ENCODE results near the gene ELMO1. TPM values are rescaled to one million over a fixed set of nuclear protein-coding genes. Genes with fewer than 3 reads are reported as not detected.

ELMO1 gene
- total RNA-seq, 1 donor from 2014 or later = 11.9 TPM

GRCh38 chr7:36904802-36905201, 543.9 kb downstream of the ELMO1 start:
- DNase-seq (no peak), ATAC-seq (ENCODE audit: poor library complexity) (no peak)
- intact Hi-C loops (cut with DNase I) = no loop called here

- DNase-seq (no peak), ATAC-seq (ENCODE audit: poor library complexity) (no peak)
- intact Hi-C loops (cut with DNase I) = no loop called here
Observed at GRCh38 chr7:36904101-36904500, 544.6 kb downstream of the ELMO1 start.

- ATAC-seq (ENCODE audit: poor library complexity) = no peak
- intact Hi-C loops (cut with DNase I) = no loop called here
- DNase-seq = no peak
Observed at GRCh38 chr7:36900988-36901710, 547.5 kb downstream of the ELMO1 start.

DNA sequence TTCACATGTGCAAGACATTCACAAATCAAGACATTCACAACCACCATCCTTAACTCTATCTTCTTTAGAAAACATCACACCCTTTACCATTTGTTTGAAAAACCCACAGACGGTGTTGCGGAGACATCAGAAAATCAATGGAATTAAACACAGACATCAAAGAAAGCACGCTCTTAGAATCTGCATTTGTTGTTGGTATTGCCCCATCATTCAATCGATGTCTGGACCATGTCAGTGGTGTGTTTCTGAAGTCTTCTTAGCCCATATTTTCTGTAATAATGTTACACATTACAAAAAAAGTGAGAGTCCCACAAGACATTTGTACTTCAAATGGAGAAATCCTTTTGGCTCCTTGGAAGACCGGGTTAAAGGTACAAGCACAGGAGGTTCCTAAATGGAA, 550.5 kb downstream of the ELMO1 start:
- no peak for ATAC-seq (ENCODE audit: poor library complexity)
- no peak for DNase-seq
- intact Hi-C loops (cut with DNase I) = no loop called here

DNA sequence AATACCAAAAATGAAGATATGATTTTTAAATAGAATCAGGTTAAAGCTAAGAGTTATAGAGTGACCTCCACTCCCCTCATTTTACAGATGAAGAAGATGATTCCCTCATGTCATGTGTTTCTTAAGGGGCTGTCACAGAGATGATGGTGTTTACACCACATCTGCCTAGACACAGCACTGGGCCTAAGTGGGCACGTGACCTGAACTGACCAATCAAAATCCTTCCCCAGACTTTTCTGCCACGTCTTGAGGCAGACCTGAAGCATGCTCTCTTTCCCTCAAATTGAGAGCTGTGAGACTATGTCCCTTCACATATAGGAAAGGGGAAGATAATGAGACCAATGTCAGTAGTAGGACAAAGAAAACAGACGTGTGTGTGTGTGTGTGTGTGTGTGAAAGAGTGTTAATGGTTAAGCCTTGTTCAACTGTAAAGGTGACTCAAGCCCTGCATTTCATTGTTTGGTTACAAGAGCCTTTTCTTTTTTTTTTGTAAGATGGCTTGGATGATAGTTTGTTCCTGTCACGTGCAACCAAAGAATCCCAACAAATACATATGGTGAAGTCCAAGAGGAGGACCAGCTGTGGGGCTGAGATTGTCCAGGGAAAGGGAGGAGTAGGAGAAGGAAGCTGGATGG, 551.6 kb downstream of the ELMO1 start:
- no peak for DNase-seq
- intact Hi-C loops (cut with DNase I) = no loop called here
- no peak for ATAC-seq (ENCODE audit: poor library complexity)

DNA sequence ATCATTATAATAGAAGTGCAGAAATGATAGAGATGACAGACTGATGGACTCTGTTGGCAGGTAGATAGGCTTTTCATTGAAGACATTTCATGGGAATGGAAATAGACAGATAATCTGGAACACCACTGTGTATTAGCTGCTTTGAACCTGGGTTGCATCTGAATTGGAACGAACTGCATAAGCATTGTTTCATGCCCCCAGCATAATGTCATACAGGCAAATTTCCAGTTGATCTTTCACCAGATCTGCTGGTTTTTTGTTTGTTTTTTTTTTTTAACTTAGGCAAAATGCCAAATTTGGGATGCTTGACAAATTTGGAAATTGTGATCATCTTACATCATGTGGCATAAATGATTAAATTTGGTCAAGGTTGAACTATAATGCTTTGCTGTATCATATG, 552.2 kb downstream of the ELMO1 start:
- DNase-seq (no peak), ATAC-seq (ENCODE audit: poor library complexity) (no peak)
- intact Hi-C loops (cut with DNase I) = no loop called here

DNA sequence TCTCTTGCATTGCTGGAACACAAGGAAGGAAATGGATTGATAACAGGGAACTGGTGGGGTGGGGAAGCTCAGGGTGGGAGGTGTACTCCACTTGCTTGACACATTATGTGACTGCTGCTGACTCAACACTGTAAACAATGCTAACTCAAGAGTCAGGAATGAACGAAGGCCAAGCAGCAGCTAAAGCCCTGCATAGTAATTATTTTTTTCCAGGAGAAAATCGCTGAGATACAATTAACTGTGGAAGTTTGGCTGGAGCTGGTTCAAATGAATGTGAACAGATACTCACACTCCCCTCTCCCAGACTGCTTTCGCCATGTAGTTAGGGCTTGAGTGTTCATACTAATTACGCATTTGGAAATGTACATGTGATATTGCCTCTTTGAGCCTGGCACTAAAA, 553.5 kb downstream of the ELMO1 start:
- no peak for DNase-seq
- intact Hi-C loops (cut with DNase I) = no loop called here
- ATAC-seq (ENCODE audit: poor library complexity) = no peak

- DNase-seq (no peak), ATAC-seq (ENCODE audit: poor library complexity) (no peak)
- intact Hi-C loops (cut with DNase I) = no loop called here
Observed at GRCh38 chr7:36894190-36894589, 554.5 kb downstream of the ELMO1 start.

- ATAC-seq (ENCODE audit: poor library complexity) (no peak), DNase-seq (no peak)
- intact Hi-C loops (cut with DNase I) = no loop called here
Observed at GRCh38 chr7:36889182-36889581, 559.5 kb downstream of the ELMO1 start.

DNA sequence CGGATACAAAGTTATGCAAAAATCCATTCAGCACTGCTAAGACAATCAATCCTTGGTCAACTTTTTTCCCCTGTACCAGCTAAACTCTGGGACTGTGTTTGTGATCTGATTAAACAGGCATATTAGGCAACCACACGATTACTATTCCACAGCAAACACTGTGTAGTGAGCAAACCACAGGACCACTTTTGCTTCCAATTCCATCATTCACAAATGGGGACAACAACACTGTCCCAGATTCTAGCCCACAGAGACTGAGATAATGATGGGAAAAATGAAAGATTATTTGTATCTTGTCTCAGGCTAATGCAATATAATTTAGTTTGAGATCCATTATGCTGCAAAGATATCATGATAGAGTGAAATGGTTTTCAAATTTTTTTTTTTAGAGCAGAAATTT, 560.7 kb downstream of the ELMO1 start:
- intact Hi-C loops (cut with DNase I) = no loop called here

GRCh38 chr7:36887233-36887632, 561.4 kb downstream of the ELMO1 start:
- no peak for ATAC-seq (ENCODE audit: poor library complexity)
- no peak for DNase-seq
- intact Hi-C loops (cut with DNase I) = no loop called here

More for the DNA sequence above, 560.7 kb downstream of the ELMO1 start:
- ATAC-seq (ENCODE audit: poor library complexity) = no peak
- DNase-seq = no peak

GRCh38 chr7:36884910-36885309, 563.8 kb downstream of the ELMO1 start:
- no peak for ATAC-seq (ENCODE audit: poor library complexity)
- no peak for DNase-seq
- intact Hi-C loops (cut with DNase I) = no loop called here

- no peak for ATAC-seq (ENCODE audit: poor library complexity)
- intact Hi-C loops (cut with DNase I) = no loop called here
Observed at GRCh38 chr7:36884351-36884750, 564.3 kb downstream of the ELMO1 start.

GRCh38 chr7:36881233-36881874, 567.3 kb downstream of the ELMO1 start:
- no peak for DNase-seq
- no peak for ATAC-seq (ENCODE audit: poor library complexity)
- intact Hi-C loops (cut with DNase I) = no loop called here

More at GRCh38 chr7:36884351-36884750, 564.3 kb downstream of the ELMO1 start:
- DNase-seq = no peak

DNA sequence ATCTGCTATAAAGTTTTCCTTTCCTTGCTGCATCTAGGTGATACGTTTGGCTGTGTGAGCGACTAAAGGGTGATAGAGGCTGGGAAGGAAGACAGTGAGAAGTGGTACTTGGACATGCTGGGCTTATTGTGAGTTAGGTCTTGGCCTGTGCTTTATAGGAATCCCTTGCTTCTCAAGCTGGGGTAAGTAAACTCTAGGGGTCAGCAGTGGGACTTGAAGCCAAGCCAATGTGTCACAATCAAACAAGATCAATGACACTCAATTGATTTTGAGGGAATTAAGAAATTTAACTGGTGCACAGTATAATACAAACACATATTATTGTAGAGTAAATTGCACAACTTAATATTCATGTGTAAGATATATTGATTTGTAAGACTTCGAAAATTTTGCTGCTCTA, 568.6 kb downstream of the ELMO1 start:
- ATAC-seq (ENCODE audit: poor library complexity) = no peak
- DNase-seq = no peak
- intact Hi-C loops (cut with DNase I) = no loop called here

DNA sequence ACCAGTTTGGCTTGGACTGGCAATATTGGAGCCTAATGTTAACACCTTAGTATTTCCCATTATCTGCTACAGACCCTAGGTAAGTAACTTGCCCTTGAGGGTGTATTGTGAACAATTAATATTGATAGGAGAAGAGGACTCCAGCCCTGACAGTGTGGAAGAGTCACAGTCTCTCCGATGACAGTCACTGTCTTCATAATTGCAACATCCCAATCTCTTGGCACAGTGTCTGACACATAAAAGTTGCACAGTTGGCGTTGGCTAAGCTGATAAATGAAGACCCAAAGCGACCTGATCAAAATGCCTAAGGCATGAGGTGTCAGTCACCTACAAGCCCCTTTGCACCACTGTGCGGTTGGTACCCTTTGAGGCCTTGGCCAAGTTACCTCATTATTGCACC, 569.6 kb downstream of the ELMO1 start:
- DNase-seq (no peak), ATAC-seq (ENCODE audit: poor library complexity) (no peak)
- intact Hi-C loops (cut with DNase I) = no loop called here

DNA sequence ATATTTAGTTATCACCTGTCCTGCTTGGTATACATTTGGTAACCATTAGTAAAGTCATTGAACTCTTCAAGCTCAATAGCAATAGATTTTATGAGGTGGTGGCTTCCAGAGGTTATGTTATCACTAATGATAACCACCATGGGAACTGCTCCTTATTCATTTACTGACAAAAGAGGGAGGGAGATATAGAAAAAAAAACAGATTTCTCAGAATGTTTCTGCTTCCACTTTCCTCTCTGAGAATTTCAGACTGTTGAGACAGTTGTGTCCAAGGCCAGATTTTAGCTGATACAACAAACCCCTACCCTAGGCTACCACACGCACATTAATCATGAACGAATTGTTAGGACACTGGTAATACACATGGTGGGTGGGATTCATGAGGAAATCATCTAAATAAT, 570.4 kb downstream of the ELMO1 start:
- DNase-seq (no peak), ATAC-seq (ENCODE audit: poor library complexity) (no peak)
- intact Hi-C loops (cut with DNase I) = no loop called here

GRCh38 chr7:36875794-36876193, 572.9 kb downstream of the ELMO1 start:
- ATAC-seq (ENCODE audit: poor library complexity) = no peak
- intact Hi-C loops (cut with DNase I) = no loop called here

DNA sequence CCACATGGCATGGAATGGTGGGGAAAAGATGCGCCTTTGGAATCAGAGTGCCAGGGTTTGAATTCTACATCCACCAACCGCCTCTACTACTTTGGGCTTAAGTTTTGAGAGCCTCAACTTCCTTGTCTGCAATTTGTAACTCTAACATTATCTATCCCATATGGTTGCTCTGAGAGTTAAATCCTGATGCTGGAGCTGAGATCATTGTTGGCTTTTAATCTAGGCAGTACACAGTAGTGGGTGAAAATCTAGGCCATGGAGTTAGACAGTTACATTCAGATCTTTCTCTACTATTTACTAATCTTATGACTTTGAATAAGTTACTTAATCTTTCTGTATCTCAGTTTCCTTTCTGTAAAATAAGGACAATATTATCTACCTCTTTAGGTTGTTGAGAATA, 574.6 kb downstream of the ELMO1 start:
- no peak for DNase-seq

More at GRCh38 chr7:36875794-36876193, 572.9 kb downstream of the ELMO1 start:
- no peak for DNase-seq

DNA sequence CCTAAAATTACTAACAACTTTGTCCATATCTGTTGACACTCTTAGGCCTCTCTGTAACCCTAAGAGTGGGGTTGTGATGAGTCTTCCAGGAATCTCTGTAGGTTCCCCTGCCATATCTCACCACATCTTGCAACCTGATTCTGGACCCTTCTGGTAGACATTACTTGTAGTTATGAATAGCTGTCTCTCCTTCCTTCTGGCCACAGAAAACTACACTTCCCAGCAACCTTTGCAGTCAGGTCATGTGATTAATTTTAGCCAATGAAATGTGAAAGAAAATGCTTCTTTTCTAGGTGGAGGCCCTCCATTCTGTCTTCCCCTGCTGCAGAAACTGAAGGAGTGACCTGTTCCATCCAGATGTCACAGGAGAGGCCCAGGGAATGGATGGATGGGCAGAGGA, 576.8 kb downstream of the ELMO1 start:
- intact Hi-C loops (cut with DNase I) = no loop called here
- no peak for ATAC-seq (ENCODE audit: poor library complexity)
- no peak for DNase-seq

More for the DNA sequence above, 574.6 kb downstream of the ELMO1 start:
- ATAC-seq (ENCODE audit: poor library complexity) = no peak
- intact Hi-C loops (cut with DNase I) = no loop called here
